Germinal center (tissue), 1 donor: ENCODE data around the gene USF1.
"Not testable (repeated sequence)": the region's sequence is repeated elsewhere in the genome, so short reads cannot be mapped to it uniquely, and the experiment has no call there.

Experiments
- DNase-seq: peaks from one replicate; pipeline ENCODE4 v3.0.0; 2012; ENCODE audit warnings: mixed read lengths, low spot score

The USF1 gene

DNA sequence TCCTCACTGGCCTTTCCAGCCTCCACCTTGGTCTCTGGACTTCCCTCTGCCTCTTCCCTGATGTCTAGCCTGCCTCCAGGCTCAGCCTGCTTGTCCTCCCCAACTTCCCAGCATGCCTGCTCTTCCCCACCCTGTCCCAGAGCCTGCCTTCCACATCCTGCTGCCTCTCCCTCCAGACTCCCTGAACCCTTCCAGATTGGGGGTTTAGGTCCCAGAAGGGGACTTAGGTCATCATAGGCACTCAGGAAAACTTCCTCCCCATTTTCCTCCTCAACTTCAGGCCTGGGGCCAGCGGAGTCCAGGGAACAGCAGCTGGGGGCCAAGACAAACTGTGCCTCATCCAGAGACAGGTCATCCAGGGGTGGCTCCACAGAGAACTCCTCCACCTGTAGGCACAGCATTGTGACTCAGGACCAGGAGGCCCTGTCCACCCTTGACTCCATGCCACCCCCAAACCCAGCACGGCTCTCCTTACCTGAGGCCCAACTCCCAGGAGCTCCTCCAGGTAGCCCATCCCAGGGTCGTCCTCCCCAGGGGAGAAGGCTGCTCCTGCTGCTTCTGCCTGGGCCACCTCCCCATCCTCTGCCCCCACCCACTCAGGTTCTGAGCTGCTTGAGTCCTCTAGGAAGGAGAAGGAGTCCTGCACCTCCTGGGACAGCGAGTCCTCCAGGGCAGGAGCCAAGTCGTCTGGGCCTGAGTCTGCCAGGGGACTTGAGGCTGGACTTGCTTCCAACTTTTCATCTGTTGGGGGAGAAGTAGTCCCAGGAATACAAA is 3.4 kb upstream of the USF1 start:
- DNase-seq: no peak

DNA sequence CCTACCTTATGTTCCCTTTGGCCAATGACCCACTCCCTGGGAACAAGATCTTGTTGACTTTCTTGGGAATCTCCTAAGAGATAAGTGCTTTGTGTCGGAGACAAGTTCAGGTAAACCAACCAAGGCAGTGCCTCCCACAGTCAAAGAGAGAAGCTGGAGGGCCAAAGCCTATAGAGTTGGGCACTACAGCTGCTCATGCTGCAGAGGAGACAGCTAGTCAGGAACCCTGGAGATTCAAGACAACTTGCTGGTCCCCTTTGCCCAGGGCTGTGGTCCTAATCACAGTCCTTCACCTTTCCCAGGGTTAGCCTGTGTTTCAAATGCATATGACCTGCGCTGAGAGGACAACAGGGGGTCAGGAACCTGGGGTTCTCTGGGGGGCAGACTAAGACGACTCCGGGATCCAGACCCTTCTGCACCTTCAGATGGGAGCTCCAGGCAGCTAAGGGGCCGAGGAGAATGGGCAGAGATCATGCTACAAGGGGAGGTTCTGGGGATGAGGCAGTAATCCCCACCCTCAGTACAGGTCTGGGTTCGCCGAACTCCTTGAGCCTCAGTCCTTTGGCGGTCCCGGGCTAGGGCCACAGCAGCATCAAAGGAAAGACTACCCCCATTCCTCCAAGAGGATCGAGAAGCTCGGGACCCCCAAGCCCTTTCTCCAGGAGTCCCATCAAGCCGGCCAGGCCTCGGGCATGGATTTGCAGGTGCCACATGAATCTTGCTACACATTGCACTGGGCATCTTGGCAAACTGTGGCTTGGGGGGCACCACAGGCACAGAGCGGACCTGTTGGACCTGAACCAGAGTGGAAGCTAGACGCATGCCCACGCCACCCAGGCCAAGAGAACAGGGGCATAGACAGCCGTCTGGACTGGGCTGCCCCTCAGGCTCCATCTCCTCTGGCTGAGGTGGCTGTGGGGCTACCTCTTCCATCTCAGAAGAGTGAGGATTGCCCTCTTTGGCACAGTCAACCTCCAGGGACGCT is 2.0 kb upstream of the USF1 start:
- no peak for DNase-seq

DNA sequence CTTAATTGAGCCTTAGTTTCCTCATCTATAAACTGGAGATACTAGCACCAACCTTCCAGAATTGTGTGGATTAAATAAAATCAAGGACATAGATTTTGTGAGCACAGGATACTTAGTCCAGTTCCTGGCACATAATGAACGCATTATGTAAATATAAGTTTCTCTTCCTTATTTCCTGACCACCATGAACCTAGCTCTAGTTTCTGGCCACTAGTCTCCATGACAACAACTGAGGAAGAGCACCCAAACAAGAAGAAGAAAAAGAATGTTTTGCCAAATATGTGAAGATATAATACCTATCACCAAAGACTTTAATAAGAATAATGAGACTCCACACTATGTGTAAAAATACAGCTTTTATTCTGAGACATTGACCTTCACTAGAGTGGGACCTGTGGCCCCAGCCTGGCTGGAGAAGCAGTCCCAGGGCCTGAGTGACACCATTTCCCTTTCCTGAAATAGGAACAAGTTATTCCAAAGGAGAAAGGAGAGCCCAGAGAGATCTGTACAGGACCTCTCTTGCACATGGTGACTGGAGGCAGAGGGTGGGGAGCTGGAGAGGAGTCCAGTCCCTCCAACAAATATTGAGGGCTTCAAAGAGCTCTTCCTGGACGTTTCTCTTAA is 940 bp upstream of the USF1 start:
- peak; percentile 78 for DNase-seq

- DNase-seq: peak; percentile 84
Observed at GRCh38 chr1:161044908-161045735, 655 bp downstream of the USF1 start.

GRCh38 chr1:161044535-161044907 is 1.3 kb downstream of the USF1 start:
- DNase-seq: no peak

GRCh38 chr1:161039546-161039945 is 6.2 kb downstream of the USF1 start:
- no peak for DNase-seq

GRCh38 chr1:161039154-161039545 is 6.6 kb downstream of the USF1 start:
- DNase-seq: no peak

DNA sequence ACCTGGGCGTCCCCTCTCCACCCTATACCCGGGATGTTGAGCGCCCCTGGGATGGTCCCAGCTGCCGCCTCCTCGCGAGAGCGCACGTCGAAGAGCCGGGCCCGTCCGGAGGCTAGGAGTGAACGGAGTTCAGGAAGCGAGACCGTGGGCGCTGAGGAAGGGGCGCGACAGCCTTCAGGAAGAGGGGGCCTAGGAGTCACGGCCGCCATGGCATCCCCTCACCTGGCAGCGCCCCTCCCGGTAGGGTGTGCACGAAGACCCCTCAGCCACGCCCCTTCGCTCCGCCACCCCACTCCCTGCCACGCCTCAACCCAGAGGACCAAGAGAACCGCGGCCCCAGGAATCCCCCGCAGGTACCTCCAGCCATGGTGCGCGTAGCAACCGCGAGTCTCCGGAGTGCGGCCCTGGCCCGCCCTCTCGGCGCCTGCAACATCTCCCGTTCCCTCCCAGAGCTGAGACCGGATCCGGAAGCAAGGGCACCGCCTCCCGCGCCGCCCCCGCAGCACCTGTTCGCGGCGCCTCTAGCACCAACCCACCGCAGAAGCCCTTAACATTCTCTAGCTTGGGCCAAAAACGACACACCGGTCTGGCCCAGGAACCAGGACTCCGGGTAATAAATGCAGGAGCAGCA is 7.1 kb downstream of the USF1 start, which contains the start of gene TSTD1:
Gene TSTD1 (minus strand): TSS at position 442 of the 631 bp plus-strand sequence. CDS start 75 bp downstream, at position 367.
- DNase-seq: peak; percentile 88

DNA sequence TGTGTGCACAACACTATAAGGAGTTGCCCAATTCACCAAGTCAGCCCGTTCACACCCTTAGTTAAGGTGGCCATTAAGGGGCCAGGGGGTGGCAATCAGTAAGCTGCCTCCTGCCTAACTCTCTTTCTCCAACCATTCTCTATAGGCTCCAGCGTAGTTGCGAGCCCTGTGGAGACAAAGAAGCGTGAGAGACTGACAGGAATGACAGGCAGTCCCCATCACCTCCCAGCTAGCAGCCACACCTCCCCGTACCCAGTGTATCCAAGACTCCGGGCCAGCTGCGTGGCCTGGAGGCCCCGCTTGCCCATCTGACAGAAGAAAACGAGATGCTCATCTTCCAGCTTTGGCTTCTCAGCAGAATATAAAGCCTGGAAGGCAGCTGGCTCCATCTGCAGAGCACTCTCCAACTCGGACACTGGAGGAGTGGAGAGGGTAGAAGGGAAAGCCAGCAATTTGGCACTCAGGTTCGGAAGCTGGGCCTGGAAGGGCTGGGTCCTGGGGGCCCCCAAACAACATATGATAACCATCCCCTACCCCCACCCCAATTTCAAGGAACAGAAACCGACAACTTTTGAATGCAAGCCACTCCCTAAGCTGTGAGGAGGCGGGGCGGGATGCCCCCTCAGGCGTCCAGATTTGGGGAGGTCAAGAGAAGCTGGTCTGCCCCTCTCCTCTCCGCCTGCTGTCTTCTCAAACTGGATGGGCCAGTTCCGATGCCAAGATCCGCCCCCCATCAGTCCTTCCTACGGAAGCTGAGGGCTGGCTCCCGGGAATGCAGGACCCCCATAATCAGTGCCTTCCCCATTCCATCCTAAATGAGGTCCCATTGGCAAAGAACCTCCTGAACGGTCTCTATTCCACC is 7.9 kb downstream of the USF1 start:
- DNase-seq: no peak

DNA sequence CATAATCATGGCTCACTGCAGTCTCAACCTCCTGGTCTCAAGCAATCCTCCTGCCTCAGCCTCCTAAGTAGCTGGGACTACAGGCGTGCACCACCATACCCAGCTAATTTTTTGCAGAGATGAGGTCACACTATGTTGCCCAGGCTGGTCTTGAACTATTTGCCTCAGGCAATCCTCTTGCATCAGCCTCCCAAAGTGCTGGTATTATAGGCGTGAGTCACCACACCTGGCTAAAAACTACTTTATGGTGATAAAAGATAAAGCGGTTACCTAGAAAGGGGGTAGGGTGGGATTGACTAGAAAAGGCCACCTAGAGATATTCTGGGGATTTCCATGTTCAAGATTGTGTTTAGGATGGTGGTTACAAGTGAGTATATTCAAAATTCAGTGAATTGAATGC is 12.0 kb downstream of the USF1 start:
- DNase-seq: no peak

DNA sequence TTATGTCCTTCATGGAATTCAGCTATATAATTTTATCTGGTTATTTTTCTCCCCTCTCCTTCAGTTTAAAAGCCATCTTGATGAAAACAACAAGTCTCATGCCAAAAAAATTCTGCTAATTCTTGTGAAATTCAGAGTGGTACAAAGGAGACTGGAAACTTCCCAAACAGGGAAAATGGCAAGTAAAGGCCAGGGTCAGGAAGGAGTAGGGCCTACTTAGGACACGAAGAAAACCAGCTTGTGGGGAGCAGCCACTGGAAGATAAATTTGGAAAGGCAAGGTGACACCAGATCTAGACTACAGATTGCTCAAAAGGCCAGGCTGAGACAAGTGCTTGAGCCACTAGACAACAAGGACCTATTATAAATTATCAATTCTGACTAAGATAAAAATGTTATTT is 13.4 kb downstream of the USF1 start:
- no peak for DNase-seq

DNA sequence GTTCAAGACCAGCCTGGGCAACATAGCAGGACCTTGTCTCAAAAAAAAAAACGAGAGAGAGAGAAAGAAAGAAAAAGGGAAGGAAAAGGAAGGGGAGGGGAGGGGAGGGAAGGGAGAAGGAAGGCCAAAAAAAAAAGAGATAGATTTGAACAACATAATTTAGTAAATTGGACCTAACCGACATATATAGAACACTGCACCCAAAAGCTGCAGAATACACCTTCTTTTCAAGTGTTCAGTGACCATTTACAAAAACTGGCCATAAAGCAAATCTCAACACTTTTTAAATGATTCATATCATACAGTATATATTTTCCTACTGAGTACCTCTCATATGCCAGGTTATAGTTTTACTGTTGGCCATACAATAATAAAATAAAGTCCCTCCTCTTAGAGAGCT is 13.9 kb downstream of the USF1 start:
- DNase-seq: no peak

DNA sequence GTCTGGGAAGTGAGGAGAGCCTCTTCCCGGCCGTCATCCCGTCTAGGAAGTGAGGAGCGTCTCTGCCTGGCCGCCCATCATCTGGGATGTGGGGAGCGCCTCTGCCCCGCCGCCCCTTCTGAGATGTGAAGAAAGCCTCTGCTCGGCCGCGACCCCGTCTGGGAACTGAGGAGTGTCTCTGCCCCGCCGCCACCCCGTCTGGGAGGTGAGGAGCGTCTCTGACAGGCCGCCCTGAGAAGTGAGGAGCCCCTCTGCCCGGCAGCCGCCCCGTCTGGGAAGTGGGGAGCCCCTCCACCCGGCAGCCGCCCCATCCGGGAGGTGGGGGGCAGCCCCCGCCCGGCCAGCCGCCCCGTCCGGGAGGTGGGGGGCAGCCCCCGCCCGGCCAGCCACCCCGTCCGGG is 16.3 kb downstream of the USF1 start:
- DNase-seq: not testable (repeated sequence)

- not testable (repeated sequence) for DNase-seq
Observed at GRCh38 chr1:161026954-161027353, 18.8 kb downstream of the USF1 start.

- DNase-seq: not testable (repeated sequence)
Observed at GRCh38 chr1:161022432-161022831, 23.3 kb downstream of the USF1 start.

DNA sequence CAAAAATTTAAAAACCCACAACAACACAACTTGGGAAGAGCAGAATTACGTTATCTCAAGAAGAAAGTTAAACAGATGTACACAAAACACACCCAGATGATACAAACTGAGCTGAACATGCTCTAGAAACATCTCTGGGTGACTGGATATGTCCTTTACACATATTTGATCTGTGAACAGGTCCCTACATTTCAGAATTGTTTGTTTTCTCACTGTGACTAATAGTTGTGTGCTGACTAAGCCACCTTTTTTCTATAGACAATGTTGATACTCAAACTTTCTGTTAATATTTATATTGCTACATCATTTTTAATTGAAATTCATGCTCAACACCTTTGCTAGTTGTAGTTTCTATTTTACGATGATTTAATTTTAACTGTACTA is 23.8 kb downstream of the USF1 start:
- DNase-seq: no peak

GRCh38 chr1:161021165-161021969 is 24.4 kb downstream of the USF1 start:
- DNase-seq: peak; percentile 99

DNA sequence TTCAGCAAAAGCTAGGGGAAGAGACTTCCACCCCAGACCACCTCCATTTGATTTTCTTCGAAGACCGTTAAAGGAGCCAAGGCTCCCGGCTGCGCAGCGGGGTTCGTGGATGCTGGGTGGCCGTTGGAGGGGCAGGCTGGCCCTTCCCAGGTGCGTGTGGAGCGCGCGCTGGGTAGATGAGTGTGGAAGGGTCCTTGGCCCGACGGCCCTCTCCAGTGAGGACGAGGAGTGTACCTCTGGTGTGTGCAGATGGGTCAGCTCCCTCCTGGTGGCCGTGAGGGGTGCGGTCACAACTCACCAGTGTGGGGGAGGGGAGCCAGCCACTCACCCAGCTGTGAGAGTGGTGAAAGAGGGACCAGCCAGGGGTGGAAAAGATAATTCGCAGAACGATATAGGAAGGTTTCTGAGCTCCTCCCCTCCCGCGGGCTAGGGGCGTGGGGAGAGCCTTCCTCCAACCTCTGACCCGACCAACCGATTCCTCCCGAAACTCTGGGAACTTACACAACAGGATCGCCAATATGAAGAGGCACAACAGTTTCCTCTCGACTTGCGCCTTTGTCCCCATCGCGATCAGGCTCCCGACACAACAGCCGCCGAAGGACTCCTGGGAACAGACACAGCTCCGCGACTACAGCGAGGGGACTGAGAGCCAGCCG is 25.1 kb downstream of the USF1 start, which contains the start of gene F11R:
Gene F11R (minus strand): TSS at position 644 of the 656 bp plus-strand sequence. CDS start 79 bp downstream, at position 565.
- DNase-seq: peak; percentile 54
